ENCODE data around the gene FIGNL2.

DNA sequence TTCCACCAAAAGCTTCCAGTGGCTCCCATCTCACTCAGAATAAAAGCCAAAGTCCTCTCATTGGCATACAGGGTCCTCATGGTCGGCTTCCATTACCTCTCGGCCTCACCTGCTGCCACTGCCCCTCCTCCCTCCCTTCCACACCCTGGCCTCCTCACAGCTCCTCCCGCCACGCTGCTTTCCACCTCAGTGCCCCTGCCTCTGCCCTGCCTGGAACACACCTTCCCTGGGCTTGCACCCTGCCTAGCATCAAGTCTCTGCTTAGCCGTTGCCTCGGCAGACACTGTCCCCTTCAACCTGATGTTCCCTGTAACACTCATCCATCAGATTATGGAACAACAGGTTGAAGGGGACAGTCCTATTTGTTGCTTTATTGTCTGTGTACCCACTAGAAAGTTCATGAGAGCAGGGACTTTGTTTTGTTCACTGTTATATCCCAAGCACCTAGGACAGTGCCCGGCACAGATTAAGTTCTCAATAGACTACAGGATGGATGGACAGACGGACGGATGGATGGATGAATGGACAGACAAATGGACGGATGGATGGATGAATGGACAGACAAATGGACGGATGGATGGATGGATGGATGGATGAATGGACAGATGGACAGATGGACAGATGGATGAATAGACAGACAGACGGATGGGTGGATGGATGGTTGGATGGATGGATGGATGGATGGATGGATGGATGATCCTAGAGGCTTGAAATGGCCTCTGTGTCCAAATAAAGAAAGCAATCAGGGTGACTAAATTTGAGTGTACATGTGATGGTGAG, 14.9 kb downstream of the FIGNL2 start:
- TF ChIP-seq GABPA (IDR thresholded peaks at IDR 0.05 in 1 of 2, conservative IDR thresholded peaks at IDR 0.05 in 1 of 2) (no peak), TAF1 (conservative IDR thresholded peaks at IDR 0.05) (no peak), RAD21 (IDR thresholded peaks at IDR 0.05) (no peak), EGR1 (IDR thresholded peaks at IDR 0.05; ENCODE audit: low read depth in 2 of 2) (no peak)
- TF ChIP-seq, protein P1, sequence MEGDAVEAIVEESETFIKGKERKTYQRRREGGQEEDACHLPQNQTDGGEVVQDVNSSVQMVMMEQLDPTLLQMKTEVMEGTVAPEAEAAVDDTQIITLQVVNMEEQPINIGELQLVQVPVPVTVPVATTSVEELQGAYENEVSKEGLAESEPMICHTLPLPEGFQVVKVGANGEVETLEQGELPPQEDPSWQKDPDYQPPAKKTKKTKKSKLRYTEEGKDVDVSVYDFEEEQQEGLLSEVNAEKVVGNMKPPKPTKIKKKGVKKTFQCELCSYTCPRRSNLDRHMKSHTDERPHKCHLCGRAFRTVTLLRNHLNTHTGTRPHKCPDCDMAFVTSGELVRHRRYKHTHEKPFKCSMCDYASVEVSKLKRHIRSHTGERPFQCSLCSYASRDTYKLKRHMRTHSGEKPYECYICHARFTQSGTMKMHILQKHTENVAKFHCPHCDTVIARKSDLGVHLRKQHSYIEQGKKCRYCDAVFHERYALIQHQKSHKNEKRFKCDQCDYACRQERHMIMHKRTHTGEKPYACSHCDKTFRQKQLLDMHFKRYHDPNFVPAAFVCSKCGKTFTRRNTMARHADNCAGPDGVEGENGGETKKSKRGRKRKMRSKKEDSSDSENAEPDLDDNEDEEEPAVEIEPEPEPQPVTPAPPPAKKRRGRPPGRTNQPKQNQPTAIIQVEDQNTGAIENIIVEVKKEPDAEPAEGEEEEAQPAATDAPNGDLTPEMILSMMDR (IDR thresholded peaks at IDR 0.05; ENCODE audit: low read depth, low read length, missing input control) = no peak
- TF ChIP-seq, protein P2, sequence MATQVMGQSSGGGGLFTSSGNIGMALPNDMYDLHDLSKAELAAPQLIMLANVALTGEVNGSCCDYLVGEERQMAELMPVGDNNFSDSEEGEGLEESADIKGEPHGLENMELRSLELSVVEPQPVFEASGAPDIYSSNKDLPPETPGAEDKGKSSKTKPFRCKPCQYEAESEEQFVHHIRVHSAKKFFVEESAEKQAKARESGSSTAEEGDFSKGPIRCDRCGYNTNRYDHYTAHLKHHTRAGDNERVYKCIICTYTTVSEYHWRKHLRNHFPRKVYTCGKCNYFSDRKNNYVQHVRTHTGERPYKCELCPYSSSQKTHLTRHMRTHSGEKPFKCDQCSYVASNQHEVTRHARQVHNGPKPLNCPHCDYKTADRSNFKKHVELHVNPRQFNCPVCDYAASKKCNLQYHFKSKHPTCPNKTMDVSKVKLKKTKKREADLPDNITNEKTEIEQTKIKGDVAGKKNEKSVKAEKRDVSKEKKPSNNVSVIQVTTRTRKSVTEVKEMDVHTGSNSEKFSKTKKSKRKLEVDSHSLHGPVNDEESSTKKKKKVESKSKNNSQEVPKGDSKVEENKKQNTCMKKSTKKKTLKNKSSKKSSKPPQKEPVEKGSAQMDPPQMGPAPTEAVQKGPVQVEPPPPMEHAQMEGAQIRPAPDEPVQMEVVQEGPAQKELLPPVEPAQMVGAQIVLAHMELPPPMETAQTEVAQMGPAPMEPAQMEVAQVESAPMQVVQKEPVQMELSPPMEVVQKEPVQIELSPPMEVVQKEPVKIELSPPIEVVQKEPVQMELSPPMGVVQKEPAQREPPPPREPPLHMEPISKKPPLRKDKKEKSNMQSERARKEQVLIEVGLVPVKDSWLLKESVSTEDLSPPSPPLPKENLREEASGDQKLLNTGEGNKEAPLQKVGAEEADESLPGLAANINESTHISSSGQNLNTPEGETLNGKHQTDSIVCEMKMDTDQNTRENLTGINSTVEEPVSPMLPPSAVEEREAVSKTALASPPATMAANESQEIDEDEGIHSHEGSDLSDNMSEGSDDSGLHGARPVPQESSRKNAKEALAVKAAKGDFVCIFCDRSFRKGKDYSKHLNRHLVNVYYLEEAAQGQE (IDR thresholded peaks at IDR 0.05) = no peak
